Heart left ventricle (tissue), 13 donors: ENCODE results near the gene SIVA1.

Source experiments
- CTCF ChIP-seq, 12 donors: fragments of 200-600 bp; sonication (generic) in 4 of 12; IDR thresholded peaks; one replicate each; pipeline versions ENCODE4 v1.5.0 to v1.8.0; 2018 to 2022; ENCODE audit warnings: antibody characterized with exemption in 12 of 12, mild to moderate bottlenecking in 5 of 12
- POLR2A ChIP-seq, 2 donors: fragments of 450-650 bp; IDR thresholded peaks; one replicate each; pipeline ENCODE4 v1.6.1; 2017; ENCODE audit warnings: antibody characterized with exemption in 2 of 2, mild to moderate bottlenecking in 2 of 2, moderate library complexity in 2 of 2
- donor health status: ischemic (EF 13 %, LVEDD 7.1; RV severe dilation, severe dysfunction).
- donor health status: DM: no; HTN: yes; CAD: no.
- donor health status: DM: no; HTN: no; CAD: no.
- donor health status: ischemic (EF 25% LVEDD 6.9; RV normal size, moderate dysfunction).
- donor health status: ischemic (EF 25% LVEDD 5.7; RV mildly dilated, moderate dysfunction).
- donor health status: ischemic (EF 35%, LVEDD 5.7; RV mildly dilated, moderate dysfunction).
- donor health status: nonischemic (EF 11% LVEDD 7.7; RV severe dilation, severe dysfunction).
- donor health status: DM: yes; HTN: yes; CAD: no.
- donor health status: PGD.
- donor health status: ischemic (EF 29% LVEDD 5.4; RV normal size, mild dysfunction).
- donor health status: nonischemic (EF 23%, LVEDD 6.1; RV moderate dilation, normal function).

DNA sequence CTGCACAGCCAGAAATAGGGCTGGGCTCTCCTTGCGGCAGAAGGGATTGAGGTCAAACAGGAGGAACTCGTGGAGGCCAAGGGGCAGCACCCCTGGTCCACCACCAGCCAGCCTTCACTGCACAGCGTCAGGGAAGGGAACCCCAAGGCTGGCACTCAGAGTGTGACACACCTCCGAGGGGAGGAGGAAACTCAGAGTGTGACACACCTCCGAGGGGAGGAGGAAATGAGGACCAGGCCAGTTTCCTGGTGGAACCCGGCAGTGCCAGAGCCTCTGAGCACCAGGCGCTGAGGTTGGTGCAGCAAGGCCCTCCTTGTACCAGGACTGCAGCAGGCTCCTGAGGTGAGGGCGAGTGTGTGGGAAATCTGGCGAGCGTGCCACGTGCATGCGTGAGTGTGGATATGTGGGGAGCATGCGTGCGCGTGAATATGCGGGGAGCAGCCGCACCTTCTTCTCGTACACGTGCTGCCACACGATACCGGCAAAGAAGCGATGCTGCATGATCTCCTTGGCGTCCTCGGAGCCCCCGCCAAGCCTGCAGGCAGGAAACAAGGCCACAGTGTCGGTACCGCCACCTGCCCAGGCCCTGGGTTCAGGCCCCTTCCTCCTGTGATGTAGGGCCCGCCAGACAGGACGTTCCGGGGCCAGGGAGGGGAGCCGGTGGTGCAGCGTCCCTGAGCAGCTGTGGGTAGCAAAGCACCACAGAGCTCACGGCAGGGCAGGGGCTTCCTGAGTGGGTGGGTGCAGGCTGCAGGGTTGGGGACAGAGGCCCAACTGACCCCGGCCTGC lies 19.2 kb downstream of the SIVA1 start:
- TF ChIP-seq CTCF (IDR thresholded peaks at IDR 0.05) (no peak), POLR2A (IDR thresholded peaks at IDR 0.05) (no peak)
